Smooth muscle cell of the brain vasculature (primary cell): ENCODE results near the gene TIMP2.
A peak's percentile ranks its signal among the peaks of the same experiment; 100 is the strongest.
"Not testable (repeated sequence)": the region's sequence is repeated elsewhere in the genome, so short reads cannot be mapped to it uniquely, and the experiment has no call there.

Source experiments
- DNase-seq: peaks from one replicate; pipeline ENCODE4 v3.0.0-alpha.2; 2012; ENCODE audit warnings: low read depth, low spot score

The TIMP2 gene

GRCh38 chr17:78868391-78868790 is 56.8 kb downstream of the TIMP2 start:
- no peak for DNase-seq

- not testable (repeated sequence) for DNase-seq
These were observed 58.1 kb downstream of the TIMP2 start for GRCh38 chr17:78867046-78867445.

GRCh38 chr17:78865682-78866390 is 59.4 kb downstream of the TIMP2 start:
- DNase-seq: peak; percentile 67

- DNase-seq: no peak
These were observed 61.1 kb downstream of the TIMP2 start for GRCh38 chr17:78864117-78864516.

- DNase-seq: peak; percentile 92
These were observed 62.8 kb downstream of the TIMP2 start for GRCh38 chr17:78862073-78863023.

- no peak for DNase-seq
These were observed 64.0 kb downstream of the TIMP2 start for GRCh38 chr17:78861229-78861628.

GRCh38 chr17:78859051-78859450 is 66.1 kb downstream of the TIMP2 start:
- DNase-seq: no peak

- DNase-seq: no peak
These were observed 67.9 kb downstream of the TIMP2 start for GRCh38 chr17:78857266-78857665.

GRCh38 chr17:78855561-78856165 is 69.5 kb downstream of the TIMP2 start:
- no peak for DNase-seq

GRCh38 chr17:78854508-78854907 is 70.7 kb downstream of the TIMP2 start:
- no peak for DNase-seq

GRCh38 chr17:78853926-78854394 is 71.2 kb downstream of the TIMP2 start:
- DNase-seq: no peak

- DNase-seq: no peak
These were observed 72.5 kb downstream of the TIMP2 start for GRCh38 chr17:78852709-78853121.

GRCh38 chr17:78849026-78849425 is 76.2 kb downstream of the TIMP2 start:
- DNase-seq: no peak

GRCh38 chr17:78847052-78847451 is 78.1 kb downstream of the TIMP2 start:
- no peak for DNase-seq

GRCh38 chr17:78844301-78845005 is 80.7 kb downstream of the TIMP2 start:
- no peak for DNase-seq

- DNase-seq: no peak
These were observed 82.2 kb downstream of the TIMP2 start for GRCh38 chr17:78842881-78843565.

- DNase-seq: peak; percentile 98
These were observed 84.2 kb downstream of the TIMP2 start, which contains the start of gene USP36 for GRCh38 chr17:78840780-78841611. TSS of gene USP36 (minus strand) at chr17:78840814. CDS start at chr17:78836363, 4,451 bp downstream.

GRCh38 chr17:78840530-78840779 is 84.7 kb downstream of the TIMP2 start:
- no peak for DNase-seq

GRCh38 chr17:78839762-78840529 is 85.2 kb downstream of the TIMP2 start:
- DNase-seq: no peak
